SJCRH30 (cell line): ENCODE results near the gene ARSA. TPM values are rescaled to one million over a fixed set of nuclear protein-coding genes. Genes with fewer than 3 reads are reported as not detected.
A peak's percentile ranks its signal among the peaks of the same experiment; 100 is the strongest.
"Not testable (repeated sequence)": the region's sequence is repeated elsewhere in the genome, so short reads cannot be mapped to it uniquely, and the experiment has no call there.

Experiments used
- DNase-seq, 2 experiments: peaks; one replicate each; pipeline ENCODE4 v3.0.0-alpha.2; 2015 to 2020
- H3K27ac ChIP-seq: fragments of 250-450 bp; sonication (Bioruptor Pico); 2 replicates; pipeline ENCODE4 v1.5.1; 2020; ENCODE audit warnings: mild to moderate bottlenecking, moderate library complexity
- H3K27me3 ChIP-seq: fragments of 250-450 bp; sonication (Bioruptor Pico); 2 replicates; pipeline ENCODE4 v1.5.1; 2020; ENCODE audit warnings: mild to moderate bottlenecking, moderate library complexity
- H3K36me3 ChIP-seq: fragments of 250-450 bp; sonication (Bioruptor Pico); 2 replicates; pipeline ENCODE4 v1.5.1; 2020; ENCODE audit warnings: mild to moderate bottlenecking, moderate library complexity
- H3K4me1 ChIP-seq: fragments of 250-450 bp; sonication (Bioruptor Pico); 2 replicates; pipeline ENCODE4 v1.5.1; 2020; ENCODE audit warnings: mild to moderate bottlenecking, moderate library complexity
- H3K4me3 ChIP-seq: fragments of 250-450 bp; sonication (Bioruptor Pico); 2 replicates; pipeline ENCODE4 v1.5.1; 2020; ENCODE audit warnings: mild to moderate bottlenecking, moderate library complexity
- H3K9me3 ChIP-seq: fragments of 250-450 bp; sonication (Bioruptor Pico); replicated peaks from 2 replicates; pipeline ENCODE4 v1.5.1; 2020; ENCODE audit warnings: mild to moderate bottlenecking, moderate library complexity
- total RNA-seq: library from RNA; depleted of rRNA; stranded (reverse); fragments of >200 nt; shearing (Covaris generic); gene quantifications from 2 replicates; pipeline ENCODE4 v1.2.3, GENCODE V29; 2014

Gene ARSA
- total RNA-seq, 1 experiment from 2014 or later, result 1.8 TPM

GRCh38 chr22:50620593-50621355 is 7.2 kb downstream of the ARSA start:
- H3K9me3 ChIP-seq, result no peaks in the 10 kb centered on the region
- no peak overlapping the region for H3K27ac ChIP-seq
- H3K36me3 ChIP-seq, result no peaks in the 10 kb centered on the region
- no peaks in the 10 kb centered on the region for H3K27me3 ChIP-seq
- H3K4me3 ChIP-seq, result peak overlapping the region; percentile 20
- peaks cover 4% of the 10 kb centered on the region; the same call in 1 of the 2 replicates for H3K4me1 ChIP-seq
- peak in 1 of 2 experiments; percentile 87 for DNase-seq

- H3K9me3 ChIP-seq, H3K4me3 ChIP-seq, DNase-seq, H3K4me1 ChIP-seq, H3K27ac ChIP-seq, H3K36me3 ChIP-seq: not testable (repeated sequence)
- peaks cover 13% of the 10 kb centered on the region for H3K27me3 ChIP-seq
Measured at GRCh38 chr22:50614296-50614695, 13.7 kb downstream of the ARSA start.

GRCh38 chr22:50613291-50613981 is 14.5 kb downstream of the ARSA start:
- no peaks in the 10 kb centered on the region for H3K9me3 ChIP-seq
- no peak for DNase-seq
- peaks cover 13% of the 10 kb centered on the region for H3K27me3 ChIP-seq
- no peaks in the 10 kb centered on the region for H3K36me3 ChIP-seq
- no peak overlapping the region for H3K4me3 ChIP-seq
- H3K27ac ChIP-seq, result no peak overlapping the region
- no peaks in the 10 kb centered on the region for H3K4me1 ChIP-seq

GRCh38 chr22:50612528-50613221 is 15.3 kb downstream of the ARSA start:
- DNase-seq, result no peak
- Histone ChIP-seq H3K36me3 (no peaks in the 10 kb centered on the region), H3K27ac (no peak overlapping the region), H3K4me1 (no peaks in the 10 kb centered on the region), H3K9me3 (no peaks in the 10 kb centered on the region), H3K27me3 (peaks cover 13% of the 10 kb centered on the region), H3K4me3 (no peak overlapping the region)

GRCh38 chr22:50612168-50612527 is 15.8 kb downstream of the ARSA start:
- no peak overlapping the region for H3K4me3 ChIP-seq
- no peaks in the 10 kb centered on the region for H3K4me1 ChIP-seq
- no peak overlapping the region for H3K27ac ChIP-seq
- no peaks in the 10 kb centered on the region for H3K36me3 ChIP-seq
- H3K9me3 ChIP-seq, result no peaks in the 10 kb centered on the region
- peaks cover 18% of the 10 kb centered on the region for H3K27me3 ChIP-seq
- no peak for DNase-seq

GRCh38 chr22:50611341-50612060 is 16.5 kb downstream of the ARSA start:
- DNase-seq, result no peak
- Histone ChIP-seq H3K36me3 (no peaks in the 10 kb centered on the region), H3K4me1 (no peaks in the 10 kb centered on the region), H3K9me3 (no peaks in the 10 kb centered on the region), H3K27me3 (peaks cover 21% of the 10 kb centered on the region), H3K4me3 (no peak overlapping the region), H3K27ac (no peak overlapping the region)

- H3K36me3 ChIP-seq, result no peaks in the 10 kb centered on the region
- no peak for DNase-seq
- H3K27ac ChIP-seq, result no peak overlapping the region
- H3K9me3 ChIP-seq, result no peaks in the 10 kb centered on the region
- H3K4me1 ChIP-seq, result no peaks in the 10 kb centered on the region
- H3K27me3 ChIP-seq, result peaks cover 23% of the 10 kb centered on the region
- H3K4me3 ChIP-seq, result no peak overlapping the region
Measured at GRCh38 chr22:50610581-50610980, 17.4 kb downstream of the ARSA start.

- Histone ChIP-seq H3K27ac (no peak overlapping the region), H3K4me1 (no peaks in the 10 kb centered on the region), H3K9me3 (no peaks in the 10 kb centered on the region), H3K27me3 (peaks cover 25% of the 10 kb centered on the region), H3K36me3 (no peaks in the 10 kb centered on the region), H3K4me3 (no peak overlapping the region)
- no peak for DNase-seq
Measured at GRCh38 chr22:50610041-50610451, 17.9 kb downstream of the ARSA start.

GRCh38 chr22:50609599-50609998 is 18.4 kb downstream of the ARSA start:
- Histone ChIP-seq H3K27ac (no peak overlapping the region), H3K36me3 (no peaks in the 10 kb centered on the region), H3K4me1 (no peaks in the 10 kb centered on the region), H3K9me3 (no peaks in the 10 kb centered on the region), H3K27me3 (peaks cover 25% of the 10 kb centered on the region), H3K4me3 (no peak overlapping the region)
- DNase-seq, result no peak

GRCh38 chr22:50608996-50609395 is 19.0 kb downstream of the ARSA start:
- no peak for DNase-seq
- Histone ChIP-seq H3K27me3 (peaks cover 25% of the 10 kb centered on the region), H3K27ac (no peak overlapping the region), H3K4me1 (no peaks in the 10 kb centered on the region), H3K4me3 (no peak overlapping the region), H3K36me3 (no peaks in the 10 kb centered on the region), H3K9me3 (no peaks in the 10 kb centered on the region)

GRCh38 chr22:50608058-50608840 is 19.7 kb downstream of the ARSA start:
- H3K9me3 ChIP-seq, H3K27ac ChIP-seq, H3K4me3 ChIP-seq, DNase-seq, H3K4me1 ChIP-seq, H3K36me3 ChIP-seq: not testable (repeated sequence)
- peaks cover 25% of the 10 kb centered on the region for H3K27me3 ChIP-seq

- no peak for DNase-seq
- no peaks in the 10 kb centered on the region for H3K9me3 ChIP-seq
- H3K27me3 ChIP-seq, result peaks cover 25% of the 10 kb centered on the region
- H3K27ac ChIP-seq, result no peak overlapping the region
- no peak overlapping the region for H3K4me3 ChIP-seq
- no peaks in the 10 kb centered on the region for H3K36me3 ChIP-seq
- H3K4me1 ChIP-seq, result no peaks in the 10 kb centered on the region
Measured at GRCh38 chr22:50607659-50608020, 20.3 kb downstream of the ARSA start.

GRCh38 chr22:50606946-50607658 is 20.9 kb downstream of the ARSA start:
- Histone ChIP-seq H3K36me3 (no peaks in the 10 kb centered on the region), H3K4me3 (no peak overlapping the region), H3K9me3 (no peaks in the 10 kb centered on the region), H3K4me1 (0 out of 2 replicates have a peak, but pooled peaks cover 3% of the 10 kb centered on the region), H3K27me3 (peaks cover 25% of the 10 kb centered on the region), H3K27ac (no peak overlapping the region)
- DNase-seq, result no peak
